GM18519 (cell line): Measurements from ENCODE around the gene RGS7.

Experiments
- ATAC-seq: cut with Tn5 transposase; IDR thresholded peaks from one replicate; pipeline ENCODE4 v1.9.1; 2021; ENCODE audit warnings: mild to moderate bottlenecking, moderate library complexity; ENCODE audit not compliant: unreplicated experiment, low FRiP score

Gene RGS7

DNA sequence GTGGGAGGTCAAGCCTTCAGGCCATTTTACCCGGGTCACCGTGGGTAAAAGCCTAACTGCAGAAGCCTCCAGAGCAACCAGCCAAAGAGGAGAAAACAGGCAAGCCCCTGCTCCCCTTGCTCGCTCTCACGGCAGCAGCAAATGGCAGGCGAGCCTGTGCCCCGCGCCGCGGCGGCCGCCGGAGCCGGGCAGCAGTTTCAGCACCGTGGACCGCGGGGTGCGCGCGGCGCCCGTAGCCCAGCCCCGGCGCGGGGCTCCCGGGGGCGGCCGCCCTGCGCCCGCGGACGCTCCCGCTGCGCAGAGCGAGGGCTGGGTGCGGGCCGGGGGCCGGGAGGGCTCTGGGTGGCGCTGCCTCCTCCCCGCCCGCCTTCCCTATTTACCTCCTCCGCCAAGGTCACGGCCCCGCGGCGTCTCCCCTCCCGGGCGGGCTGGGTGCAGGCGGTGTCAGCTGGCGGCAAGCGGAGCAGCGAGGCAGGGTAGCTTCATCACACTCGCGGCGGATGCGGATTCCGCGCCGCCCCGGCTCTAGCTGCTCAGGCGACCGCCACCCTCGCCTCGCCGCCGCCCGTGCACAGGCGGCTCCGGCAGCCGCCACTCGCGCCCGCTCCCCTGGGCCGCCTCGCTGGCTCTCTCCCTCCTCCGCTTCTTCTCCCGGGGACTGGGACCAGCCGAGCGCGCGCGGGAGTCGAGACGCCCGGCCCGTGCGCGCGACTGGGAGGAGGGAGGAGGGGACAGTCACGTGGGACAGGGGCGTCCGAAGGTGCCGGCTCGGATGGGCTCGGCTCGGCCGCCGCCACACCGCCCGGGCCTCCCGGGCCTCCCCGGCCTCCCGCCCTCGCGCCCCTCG, at the start of gene RGS7:
Gene RGS7 (minus strand): TSS at position 687 of the 847 bp plus-strand sequence.
- ATAC-seq = peak; percentile 56

- ATAC-seq = no peak
Measured at GRCh38 chr1:241406421-241406820, 49.4 kb upstream of the RGS7 start.

GRCh38 chr1:241401156-241401555, 44.2 kb upstream of the RGS7 start:
- ATAC-seq = no peak

GRCh38 chr1:241396747-241397681, 40.0 kb upstream of the RGS7 start:
- no peak for ATAC-seq

DNA sequence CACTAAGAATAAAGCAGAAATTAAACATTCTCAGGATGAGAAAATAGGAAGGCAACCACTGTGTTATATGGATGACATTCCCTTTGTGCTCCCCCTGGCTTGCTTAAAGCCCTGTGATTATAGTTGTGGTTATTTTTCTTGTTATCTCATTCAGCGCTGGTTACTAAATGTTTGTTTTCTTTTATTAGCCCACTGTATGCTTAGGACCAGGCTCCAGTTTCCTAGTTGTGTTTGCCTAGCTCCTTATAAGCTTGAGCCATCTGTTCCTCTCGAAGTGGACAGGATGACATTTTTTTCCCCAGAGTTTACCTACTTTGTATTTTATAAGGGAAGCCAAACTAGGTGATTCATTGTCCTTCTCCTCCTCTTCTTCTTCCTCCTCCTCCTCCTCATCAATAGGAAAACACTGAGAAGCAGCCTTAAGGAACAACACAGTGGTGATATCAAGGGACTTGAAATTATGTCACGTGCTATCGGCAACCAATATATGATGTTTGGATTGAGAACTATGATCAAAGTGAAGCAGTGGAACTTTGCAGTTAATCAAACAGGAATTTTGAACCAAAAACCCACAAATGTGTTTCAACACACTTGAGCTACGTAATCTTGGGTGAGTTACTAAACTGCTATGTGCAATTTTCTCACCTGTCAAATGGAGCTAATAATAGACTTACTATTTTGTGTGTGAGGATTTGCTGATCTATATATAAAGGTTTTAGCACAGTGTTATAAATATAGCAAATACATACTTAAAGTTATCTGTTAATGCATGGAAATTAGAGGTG, 35.1 kb upstream of the RGS7 start:
- no peak for ATAC-seq

DNA sequence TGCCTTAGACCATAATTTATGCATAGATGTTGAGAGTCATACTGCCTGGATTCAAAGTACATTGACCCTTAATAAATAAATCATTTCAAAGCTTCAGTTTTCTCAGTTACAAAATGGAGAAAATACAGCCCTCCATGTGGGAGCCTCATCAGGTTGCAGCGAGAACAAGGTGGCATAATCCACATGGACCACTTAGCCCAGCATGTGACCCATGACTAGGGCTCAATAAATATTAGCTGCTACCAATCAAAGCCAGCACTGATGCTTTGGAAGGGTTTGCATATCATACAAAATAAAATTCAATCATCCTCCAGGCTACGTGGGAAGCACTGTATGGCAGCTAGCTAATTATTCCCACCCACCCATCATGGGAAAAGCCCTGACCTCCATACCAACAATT, 33.5 kb upstream of the RGS7 start:
- ATAC-seq = no peak

DNA sequence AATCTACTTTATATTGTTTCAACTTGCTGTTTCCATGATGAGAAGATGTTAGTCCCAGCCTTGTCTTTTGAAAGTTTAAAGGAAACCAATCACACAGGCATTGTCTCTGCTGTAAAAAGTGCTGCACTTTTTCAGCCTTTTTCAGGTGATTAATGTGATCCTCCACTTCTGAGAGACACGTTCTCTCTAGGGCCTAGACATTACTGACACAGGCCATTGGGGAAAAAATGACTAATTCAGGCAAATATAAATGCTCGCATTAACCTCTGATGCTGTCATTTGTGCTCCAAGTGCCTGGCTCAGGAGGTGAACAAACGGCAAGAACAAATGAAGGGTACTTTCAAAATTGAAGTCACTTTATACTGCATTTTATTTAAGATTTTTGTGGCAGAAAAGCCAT, 32.4 kb upstream of the RGS7 start:
- no peak for ATAC-seq

GRCh38 chr1:241387216-241387615, 30.2 kb upstream of the RGS7 start:
- no peak for ATAC-seq

- ATAC-seq = no peak
Measured at GRCh38 chr1:241376701-241377100, 19.7 kb upstream of the RGS7 start.

- no peak for ATAC-seq
Measured at GRCh38 chr1:241375886-241376285, 18.9 kb upstream of the RGS7 start.

GRCh38 chr1:241366196-241366595, 9.2 kb upstream of the RGS7 start:
- ATAC-seq = no peak

- no peak for ATAC-seq
Measured at GRCh38 chr1:241362350-241362749, 5.3 kb upstream of the RGS7 start.

DNA sequence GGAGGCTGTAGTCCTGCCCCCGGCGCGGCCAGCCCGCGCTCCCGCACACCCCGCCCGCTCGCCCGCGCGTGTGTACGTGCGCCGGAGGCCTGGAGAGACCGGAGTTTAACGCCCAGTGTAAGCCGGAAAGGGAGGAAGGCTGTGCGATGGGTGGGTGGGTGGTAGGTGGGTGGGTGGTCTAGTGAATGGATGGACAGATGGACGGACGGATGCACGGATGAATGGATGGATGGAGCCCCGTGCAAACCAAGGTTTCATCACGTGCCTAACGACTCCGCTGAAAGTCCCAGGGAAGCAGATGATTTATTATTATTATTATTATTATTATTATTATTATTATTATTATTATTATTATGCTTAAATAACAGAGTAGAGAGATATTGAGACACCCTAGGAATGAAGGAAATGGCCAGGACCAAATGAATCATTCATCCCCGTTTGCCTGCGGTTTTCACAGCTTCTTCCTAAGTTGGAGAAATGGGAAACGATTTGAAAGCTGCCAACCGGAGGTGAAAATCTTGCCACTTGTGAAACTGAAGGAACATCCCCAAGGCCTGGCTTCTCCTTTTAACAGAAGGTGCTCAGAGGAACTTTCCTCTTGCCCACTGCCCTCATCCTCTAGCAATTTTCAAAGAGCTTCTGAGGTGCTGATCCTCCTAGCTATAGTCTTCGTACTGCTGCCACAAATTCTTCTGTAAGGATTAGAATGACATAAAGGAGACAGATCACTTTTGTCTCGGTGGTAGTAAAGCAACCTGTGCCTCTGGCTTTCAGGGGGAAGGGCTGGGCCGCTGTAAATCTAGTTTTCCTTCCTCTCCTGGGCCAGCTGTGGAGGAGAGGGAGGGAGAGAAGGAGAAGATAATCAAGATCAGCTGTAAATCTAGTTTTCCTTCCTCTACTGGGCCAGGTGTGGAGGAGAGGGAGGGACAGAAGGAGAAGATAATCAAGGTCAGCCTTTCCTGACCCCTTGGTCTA, 648 bp upstream of the RGS7 start:
- no peak for ATAC-seq

GRCh38 chr1:241356187-241356518, 852 bp downstream of the RGS7 start:
- no peak for ATAC-seq

GRCh38 chr1:241355311-241356010, 1.5 kb downstream of the RGS7 start:
- no peak for ATAC-seq

GRCh38 chr1:241352401-241352800, 4.6 kb downstream of the RGS7 start:
- ATAC-seq = no peak

DNA sequence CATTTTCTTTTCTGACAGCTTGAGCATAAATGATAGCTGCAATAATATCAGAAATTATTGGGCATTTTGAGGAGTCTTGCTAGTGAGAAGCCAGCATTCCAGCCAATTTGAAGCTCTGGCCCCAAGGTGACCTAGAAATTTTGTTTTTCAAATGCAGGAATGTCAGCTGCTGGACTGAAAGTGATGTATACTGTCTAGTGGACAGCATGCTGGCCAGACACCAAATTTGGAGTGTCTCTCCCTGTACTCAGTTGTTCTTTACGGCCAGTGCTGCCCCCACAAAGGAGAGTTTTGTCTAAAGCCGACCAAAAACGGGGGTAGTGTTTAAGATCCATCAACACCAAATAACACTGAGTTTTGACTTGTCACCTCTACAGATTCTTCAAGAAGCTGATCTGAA, 5.2 kb downstream of the RGS7 start:
- ATAC-seq = no peak

- no peak for ATAC-seq
Measured at GRCh38 chr1:241343956-241344355, 13.0 kb downstream of the RGS7 start.

DNA sequence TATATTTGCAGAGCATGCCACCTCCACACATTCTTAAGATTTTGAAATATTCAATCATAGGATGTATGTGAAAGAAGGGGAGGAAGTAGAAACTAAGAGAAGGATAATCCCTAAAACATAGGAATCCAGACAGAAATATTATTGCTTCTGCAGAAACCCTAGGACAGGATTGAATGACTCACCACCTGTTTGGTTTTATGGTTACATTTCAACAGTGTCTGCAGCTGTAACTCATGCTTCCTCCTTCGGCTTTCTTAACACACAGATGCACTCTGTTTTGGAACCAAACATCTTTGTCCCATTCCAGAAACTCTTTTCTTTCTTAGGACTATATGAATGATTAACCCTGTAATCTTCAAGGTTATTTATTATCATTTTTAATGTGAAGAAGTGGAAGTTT, 20.7 kb downstream of the RGS7 start:
- no peak for ATAC-seq
